Left kidney (tissue), 2 donors: Measurements from ENCODE around the gene GPC5. TPM values are rescaled to one million over a fixed set of nuclear protein-coding genes. Genes with fewer than 3 reads are reported as not detected.

Experiments used
- DNase-seq: peaks from one replicate; pipeline ENCODE4 v3.0.0-alpha.2; 2013
- polyA plus RNA-seq: library from polyadenylated mRNA; unstranded; fragments of 120-200 nt; gene quantifications from one replicate; pipeline ENCODE4 v1.2.1, GENCODE V29; 2013; ENCODE audit not compliant: insufficient read length

The GPC5 gene
- polyA plus RNA-seq, 1 donor, result 5.1 TPM

GRCh38 chr13:92553470-92554114 lies 1155.2 kb downstream of the GPC5 start:
- no peak for DNase-seq

- no peak for DNase-seq
Measured at GRCh38 chr13:92560883-92561282, 1162.5 kb downstream of the GPC5 start.

- DNase-seq, result no peak
Measured at GRCh38 chr13:92564942-92565341, 1166.5 kb downstream of the GPC5 start.

GRCh38 chr13:92566767-92567166 lies 1168.3 kb downstream of the GPC5 start:
- DNase-seq, result no peak

GRCh38 chr13:92572190-92572589 lies 1173.8 kb downstream of the GPC5 start:
- no peak for DNase-seq

GRCh38 chr13:92573467-92574057 lies 1175.1 kb downstream of the GPC5 start:
- DNase-seq, result peak; percentile 33

- no peak for DNase-seq
Measured at GRCh38 chr13:92574499-92574898, 1176.1 kb downstream of the GPC5 start.

- DNase-seq, result peak; percentile 18
Measured at GRCh38 chr13:92575777-92576176, 1177.4 kb downstream of the GPC5 start.

GRCh38 chr13:92578358-92578757 lies 1179.9 kb downstream of the GPC5 start:
- no peak for DNase-seq

GRCh38 chr13:92589955-92590354 lies 1191.5 kb downstream of the GPC5 start:
- DNase-seq, result no peak

- no peak for DNase-seq
Measured at GRCh38 chr13:92590503-92590908, 1192.1 kb downstream of the GPC5 start.

GRCh38 chr13:92591117-92591516 lies 1192.7 kb downstream of the GPC5 start:
- DNase-seq, result no peak

- no peak for DNase-seq
Measured at GRCh38 chr13:92592757-92593156, 1194.3 kb downstream of the GPC5 start.

GRCh38 chr13:92602560-92602959 lies 1204.1 kb downstream of the GPC5 start:
- no peak for DNase-seq

- no peak for DNase-seq
Measured at GRCh38 chr13:92609376-92609775, 1211.0 kb downstream of the GPC5 start.

GRCh38 chr13:92612892-92613291 lies 1214.5 kb downstream of the GPC5 start:
- DNase-seq, result no peak

GRCh38 chr13:92613921-92614320 lies 1215.5 kb downstream of the GPC5 start:
- DNase-seq, result no peak

- DNase-seq, result no peak
Measured at GRCh38 chr13:92621985-92622384, 1223.6 kb downstream of the GPC5 start.

GRCh38 chr13:92622905-92623304 lies 1224.5 kb downstream of the GPC5 start:
- DNase-seq, result no peak

GRCh38 chr13:92626274-92626673 lies 1227.9 kb downstream of the GPC5 start:
- DNase-seq, result no peak

GRCh38 chr13:92640936-92641335 lies 1242.5 kb downstream of the GPC5 start:
- DNase-seq, result no peak

- no peak for DNase-seq
Measured at GRCh38 chr13:92649140-92649813, 1250.9 kb downstream of the GPC5 start.

GRCh38 chr13:92656103-92656502 lies 1257.7 kb downstream of the GPC5 start:
- DNase-seq, result no peak

- no peak for DNase-seq
Measured at GRCh38 chr13:92656648-92657047, 1258.2 kb downstream of the GPC5 start.
